HG03095 (cell line): Measurements from ENCODE around the gene CTSE.
"Not testable (repeated sequence)": the region's sequence is repeated elsewhere in the genome, so short reads cannot be mapped to it uniquely, and the experiment has no call there.

Experiments
- ATAC-seq: cut with Tn5 transposase; IDR thresholded peaks from one replicate; pipeline ENCODE4 v1.9.1; 2021; ENCODE audit warnings: moderate library complexity; ENCODE audit not compliant: unreplicated experiment

The CTSE gene

DNA sequence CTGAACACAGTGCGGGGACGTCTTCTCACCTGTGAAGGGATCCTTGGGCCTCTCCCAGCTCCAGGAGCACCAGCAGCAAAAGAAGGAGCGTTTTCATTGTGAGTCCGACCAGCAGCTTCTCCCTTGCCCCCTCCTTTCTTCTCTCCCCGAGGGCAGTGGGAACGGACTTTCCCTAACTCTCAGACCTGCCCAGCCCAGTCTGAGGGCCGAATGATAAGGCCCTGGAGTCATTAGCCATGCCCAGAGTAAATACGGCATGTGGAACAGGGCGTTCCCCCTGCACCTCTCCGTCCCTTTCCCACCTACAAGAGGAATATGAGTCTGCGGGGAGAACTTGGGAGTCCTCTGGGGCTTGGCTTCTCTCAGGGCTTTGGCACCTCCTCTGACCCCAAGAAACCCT is at the start of gene CTSE:
CTSE (minus strand) TSS at position 201 of the 400 bp plus-strand sequence; CDS start at position 97, 104 bp downstream.
- ATAC-seq, result no peak

DNA sequence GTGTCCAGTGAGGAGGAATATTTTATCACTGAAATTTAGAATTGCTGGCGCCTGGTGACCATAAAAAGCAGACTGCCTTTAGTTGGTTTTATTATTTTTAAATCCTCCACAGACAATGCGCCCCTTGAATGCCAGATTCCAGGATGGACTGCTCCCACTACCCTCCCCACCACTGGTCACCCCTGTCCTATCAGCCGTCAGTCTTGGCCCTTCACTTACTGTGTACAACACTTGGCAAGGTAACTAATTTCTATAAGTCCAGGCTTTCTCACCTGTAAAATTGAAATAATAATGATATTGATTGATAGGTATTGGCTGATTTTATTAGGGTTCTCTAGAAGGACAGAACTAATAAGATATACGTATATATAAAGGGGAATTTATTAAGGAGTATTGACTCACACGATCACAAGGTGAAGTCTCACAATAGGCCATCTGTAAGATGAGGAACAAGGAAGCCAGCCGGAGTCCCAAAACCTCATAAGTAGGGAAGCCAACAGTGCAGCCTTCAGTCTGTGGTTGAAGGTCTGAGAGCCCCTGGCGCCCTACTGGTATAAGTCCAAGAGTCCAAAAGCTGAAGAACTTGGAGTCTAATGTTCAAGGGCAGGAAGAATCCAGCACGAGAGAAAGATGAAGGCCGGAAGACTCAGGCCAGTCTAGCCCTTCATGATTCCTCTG is 47.1 kb upstream of the CTSE start:
- ATAC-seq, result no peak

DNA sequence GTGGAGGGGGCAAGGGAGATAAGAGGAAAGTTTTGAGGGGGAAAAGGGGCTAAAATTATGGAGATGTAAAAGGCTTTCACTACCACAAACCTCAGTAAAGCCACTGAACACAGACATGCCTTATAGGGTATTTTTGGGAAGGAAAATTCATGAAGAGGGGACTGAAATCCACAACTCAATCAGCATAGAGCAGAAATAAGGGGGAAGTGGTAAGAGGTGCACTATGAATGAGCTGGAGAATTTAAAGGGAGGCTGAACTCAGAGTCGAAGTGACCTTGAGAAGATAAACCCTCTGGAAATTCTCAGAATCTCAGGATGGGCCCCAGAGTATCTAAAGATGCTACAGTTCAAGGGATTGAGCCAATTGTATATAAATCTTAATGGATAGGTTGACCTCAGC is 44.6 kb upstream of the CTSE start:
- no peak for ATAC-seq

DNA sequence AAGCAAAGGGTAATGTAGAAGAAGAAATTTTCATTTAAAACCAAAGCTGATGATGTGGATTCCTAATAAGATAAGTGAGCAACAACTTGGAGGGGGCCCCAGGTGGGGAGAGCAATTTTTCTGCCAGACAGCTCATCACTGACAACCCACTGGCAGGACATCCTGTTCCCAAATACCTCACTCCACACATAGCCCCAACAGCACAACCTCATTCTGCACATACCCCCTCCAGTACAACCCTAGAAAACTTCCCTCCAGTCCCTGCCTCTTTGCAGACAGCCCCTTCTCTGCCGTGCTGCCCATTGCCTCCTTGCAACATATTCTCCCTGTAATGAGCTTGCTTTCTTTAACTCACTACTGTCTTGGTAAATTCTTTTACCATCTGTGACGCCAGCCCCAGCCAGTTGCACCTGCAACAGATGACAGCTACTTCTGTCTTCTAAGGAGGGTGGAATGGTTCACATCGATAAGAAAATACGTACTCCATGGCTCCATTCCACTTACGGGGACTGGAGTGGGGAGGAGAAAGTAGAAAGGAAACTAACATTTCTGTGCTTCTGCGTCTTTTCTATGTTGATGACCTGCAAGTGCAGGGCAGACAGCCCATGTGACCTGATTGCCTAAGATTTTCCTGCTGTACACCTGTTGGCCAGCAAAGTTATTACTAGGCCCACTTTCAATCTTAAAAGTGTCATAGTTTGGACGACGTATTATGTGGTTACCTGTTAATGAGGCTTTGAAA is 44.0 kb upstream of the CTSE start:
- no peak for ATAC-seq

DNA sequence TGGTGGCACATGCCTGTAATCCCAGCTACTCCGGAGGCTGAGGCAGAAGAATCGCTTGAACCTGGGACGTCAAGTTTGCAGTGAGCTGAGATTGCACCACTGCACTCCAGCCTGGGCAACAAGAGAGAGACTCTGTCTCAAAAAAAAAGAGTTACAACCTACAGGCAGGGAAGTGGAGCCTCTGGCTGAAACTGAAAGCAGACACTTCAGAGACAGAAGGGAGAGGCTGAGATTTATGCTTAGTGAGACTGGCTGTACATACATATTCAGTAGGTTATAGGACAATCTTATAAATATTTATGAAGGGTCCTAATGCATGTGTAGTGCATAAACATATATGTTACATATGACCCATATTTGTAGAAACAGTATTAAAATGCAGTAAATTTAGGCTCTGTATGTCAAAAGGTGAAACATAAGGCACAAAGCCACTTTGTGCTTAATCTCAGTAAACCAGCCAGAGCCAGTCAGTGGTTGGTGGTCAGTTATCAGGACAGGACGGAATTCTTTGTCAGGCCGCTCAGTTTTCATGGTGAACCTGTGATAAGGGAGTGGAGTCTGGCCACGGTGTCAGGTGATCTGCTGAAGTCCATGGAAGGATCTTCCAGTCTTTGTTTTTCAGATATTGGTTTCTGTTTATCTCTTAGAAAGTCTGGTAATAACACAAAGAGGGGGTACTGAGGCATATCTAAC is 42.9 kb upstream of the CTSE start:
- peak; percentile 92 for ATAC-seq

DNA sequence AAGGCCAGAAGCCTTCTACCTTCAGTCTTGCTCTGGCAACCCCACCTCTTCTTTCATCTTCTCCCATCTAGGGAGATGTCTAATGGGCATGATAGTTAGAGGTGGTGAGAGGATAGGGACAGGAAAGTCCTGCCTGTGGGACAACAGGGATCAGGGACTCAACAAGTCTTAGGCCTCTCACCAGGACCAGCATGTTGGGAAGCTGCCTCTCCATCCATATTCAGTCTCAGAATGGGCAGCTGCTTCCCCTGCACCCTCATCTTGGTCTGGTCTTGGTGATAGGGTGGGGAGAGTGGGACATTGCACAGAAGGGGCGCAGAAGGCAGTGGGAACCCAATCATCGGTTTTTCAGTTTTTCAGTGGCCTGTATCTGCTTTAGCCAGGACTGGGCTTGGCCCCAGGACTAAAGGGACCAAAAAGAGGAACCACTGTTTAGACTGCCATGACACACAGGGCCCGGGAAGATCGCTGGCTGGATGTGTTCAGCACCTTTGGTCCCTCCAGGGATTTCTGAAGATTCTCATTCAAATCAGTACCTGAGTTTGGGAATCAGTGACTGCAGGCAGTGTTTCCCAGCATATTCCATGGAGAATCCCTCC is 42.0 kb upstream of the CTSE start:
- no peak for ATAC-seq

DNA sequence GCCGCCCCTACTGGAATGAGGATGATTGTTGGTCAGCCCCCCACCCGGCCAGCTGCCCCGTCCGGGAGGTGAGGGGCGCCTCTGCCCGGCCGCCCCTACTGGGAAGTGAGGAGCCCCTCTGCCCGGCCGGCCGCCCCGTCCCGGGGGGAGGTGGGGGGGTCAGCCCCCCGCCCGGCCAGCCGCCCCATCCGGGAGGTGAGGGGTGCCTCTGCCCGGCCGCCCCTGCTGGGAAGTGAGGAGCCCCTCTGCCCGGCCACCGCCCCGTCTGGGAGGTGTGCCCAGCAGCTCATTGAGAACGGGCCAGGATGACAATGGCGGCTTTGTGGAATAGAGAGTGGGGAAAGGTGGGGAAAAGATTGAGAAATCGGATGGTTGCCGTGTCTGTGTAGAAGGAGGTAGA is 40.8 kb upstream of the CTSE start:
- ATAC-seq, result not testable (repeated sequence)

DNA sequence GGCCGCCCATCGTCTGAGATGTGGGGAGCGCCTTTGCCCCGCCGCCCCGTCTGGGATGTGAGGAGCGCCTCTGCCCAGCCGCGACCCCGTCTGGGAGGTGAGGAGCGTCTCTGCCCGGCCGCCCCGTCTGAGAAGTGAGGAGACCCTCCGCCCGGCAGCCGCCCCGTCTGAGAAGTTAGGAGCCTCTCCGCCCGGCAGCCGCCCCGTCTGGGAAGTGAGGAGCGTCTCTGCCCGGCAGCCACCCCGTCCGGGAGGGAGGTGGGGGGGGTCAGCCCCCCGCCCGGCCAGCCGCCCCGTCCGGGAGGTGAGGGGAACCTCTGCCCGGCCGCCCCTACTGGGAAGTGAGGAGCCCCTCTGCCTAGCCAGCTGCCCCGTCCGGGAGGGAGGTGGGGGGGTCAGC is 40.3 kb upstream of the CTSE start:
- not testable (repeated sequence) for ATAC-seq

DNA sequence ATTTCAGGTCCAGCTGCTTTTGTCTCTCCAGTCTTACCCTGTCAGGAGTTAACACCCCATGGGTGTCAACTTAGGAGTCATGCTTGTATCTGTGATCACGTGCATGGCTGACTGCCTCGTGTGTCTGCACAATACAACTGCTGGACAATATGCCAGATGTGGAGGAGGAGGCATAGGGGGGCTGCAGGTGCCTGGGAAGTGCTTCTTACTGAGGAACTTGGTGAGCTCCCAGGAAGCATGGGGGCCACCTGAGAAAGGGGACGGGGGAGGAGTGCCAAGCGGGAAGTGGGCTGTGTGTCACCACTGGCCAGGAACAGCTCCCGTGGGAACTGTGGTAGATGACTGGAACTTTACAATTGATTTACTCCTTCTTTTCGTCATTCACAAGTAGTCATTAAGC is 38.8 kb upstream of the CTSE start:
- no peak for ATAC-seq

DNA sequence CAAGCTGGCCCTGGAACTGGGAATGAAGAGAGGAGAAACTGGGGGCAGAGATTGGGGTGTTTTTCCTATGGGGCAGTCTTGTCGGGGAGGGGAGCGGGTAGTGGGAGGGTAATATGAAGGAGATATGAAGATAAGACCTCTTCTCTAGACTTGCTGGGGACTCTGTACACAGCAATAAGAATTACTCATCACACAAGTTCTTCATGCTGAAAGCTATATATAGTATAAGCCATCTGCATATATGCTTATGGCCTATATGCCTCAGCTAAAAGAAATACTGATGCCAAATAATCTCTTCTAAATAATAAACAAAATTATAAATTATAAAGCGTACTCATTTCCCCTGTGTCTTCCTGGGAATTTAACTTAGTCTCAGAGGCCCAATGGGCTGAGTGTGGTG is 37.1 kb upstream of the CTSE start:
- ATAC-seq, result no peak

DNA sequence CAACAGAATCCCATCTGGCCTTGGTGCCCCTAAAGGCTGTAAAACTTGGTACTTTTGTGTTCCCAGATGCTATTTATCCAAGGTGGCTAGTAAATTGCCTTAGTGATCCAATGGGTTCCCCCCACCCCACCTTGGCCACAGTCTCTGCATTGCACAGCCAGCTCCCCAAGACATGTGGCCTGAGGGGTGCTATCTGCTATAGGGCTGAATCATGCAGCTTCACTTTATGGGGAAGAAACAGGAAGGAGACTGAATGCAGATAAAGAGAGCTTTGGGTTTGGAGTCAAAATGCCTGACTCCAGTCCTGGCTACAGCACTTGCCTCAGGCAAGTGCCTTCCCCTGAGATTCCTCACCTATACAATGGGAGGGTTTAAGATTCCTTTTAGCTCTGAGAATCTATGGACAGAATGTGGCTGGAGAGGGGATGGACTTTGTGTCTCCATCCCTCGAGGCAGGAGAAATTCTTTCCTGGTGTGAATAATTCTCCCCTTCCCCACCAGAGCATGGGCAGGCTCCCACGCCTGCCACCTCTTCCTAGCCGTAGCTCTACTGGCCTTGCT is 35.7 kb upstream of the CTSE start:
- ATAC-seq, result no peak

DNA sequence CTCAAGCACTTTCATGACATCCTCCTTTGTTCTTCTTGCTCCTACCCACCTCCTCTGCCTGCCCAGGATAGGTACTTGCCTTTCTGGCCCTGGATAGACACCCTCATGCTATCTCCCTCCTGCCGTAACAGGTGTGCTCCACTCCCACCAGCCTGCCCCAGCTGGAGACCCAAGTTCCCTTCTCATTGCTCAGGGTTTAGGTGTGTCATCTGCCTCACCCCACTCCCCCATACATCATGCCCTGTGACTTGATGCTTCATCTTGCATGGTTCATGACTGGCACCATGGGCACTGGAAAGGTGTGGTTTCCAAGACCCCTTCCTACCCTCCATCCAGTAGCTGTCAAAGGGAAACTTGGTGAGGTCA is 35.2 kb upstream of the CTSE start:
- no peak for ATAC-seq

DNA sequence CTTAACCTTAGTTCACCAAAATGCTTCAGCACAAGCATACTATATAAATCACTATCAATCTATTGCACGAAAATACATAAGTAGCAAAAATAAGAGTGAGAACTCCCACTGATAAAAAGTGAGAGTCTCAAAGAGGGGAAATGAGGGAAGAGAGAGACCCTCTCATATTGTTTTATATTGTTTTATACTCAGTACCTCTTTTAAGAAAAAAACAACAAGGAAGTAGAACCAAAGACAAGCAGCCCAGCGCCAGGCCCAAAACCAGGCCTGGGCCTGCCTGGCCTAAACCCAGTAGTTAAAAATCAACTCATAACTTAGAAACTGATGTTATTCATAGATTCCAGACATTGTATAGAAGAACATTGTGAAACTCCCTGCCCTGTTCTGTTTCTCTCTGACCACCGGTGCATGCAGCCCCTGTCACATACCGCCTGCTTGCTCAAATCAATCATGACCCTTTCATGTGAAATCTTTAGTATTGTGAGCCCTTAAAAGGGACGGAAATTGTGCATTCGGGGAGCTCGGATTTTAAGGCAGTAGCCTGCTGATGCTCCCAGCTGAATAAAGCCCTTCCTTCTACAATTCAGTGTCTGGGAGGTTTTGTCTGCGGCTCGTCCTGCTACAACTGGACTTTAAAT is 34.7 kb upstream of the CTSE start:
- ATAC-seq, result not testable (repeated sequence)

DNA sequence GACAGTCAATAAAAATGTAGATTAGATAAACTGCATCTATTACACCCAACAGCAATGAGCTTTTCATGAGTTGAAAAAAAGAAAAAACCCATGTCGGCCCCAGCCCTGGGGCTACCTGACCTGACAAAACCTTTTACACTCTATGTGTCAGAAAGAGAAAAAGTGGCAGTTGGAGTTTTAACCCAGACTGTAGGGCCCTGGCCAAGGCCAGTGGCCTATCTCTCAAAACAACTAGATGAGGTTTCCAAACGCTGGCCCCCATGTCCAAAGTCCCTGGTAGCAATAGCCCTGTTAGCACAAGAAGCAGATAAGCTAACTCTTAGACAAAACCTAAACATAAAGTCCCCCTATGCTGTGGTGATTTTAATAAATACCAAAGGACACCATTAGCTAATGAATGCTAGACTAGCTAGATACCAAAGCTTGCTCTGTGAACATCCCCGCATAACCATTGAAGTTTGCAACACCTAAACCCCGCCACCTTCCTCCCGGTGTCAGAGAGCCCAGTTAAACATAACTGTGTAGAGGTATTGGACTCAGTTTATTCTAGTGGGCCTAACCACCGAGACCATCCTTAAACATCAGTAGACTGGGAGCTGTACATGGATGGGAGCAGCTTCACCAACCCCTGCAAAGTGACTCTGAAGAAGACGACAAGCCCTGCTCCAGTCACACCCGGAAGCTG is 32.1 kb upstream of the CTSE start:
- not testable (repeated sequence) for ATAC-seq

DNA sequence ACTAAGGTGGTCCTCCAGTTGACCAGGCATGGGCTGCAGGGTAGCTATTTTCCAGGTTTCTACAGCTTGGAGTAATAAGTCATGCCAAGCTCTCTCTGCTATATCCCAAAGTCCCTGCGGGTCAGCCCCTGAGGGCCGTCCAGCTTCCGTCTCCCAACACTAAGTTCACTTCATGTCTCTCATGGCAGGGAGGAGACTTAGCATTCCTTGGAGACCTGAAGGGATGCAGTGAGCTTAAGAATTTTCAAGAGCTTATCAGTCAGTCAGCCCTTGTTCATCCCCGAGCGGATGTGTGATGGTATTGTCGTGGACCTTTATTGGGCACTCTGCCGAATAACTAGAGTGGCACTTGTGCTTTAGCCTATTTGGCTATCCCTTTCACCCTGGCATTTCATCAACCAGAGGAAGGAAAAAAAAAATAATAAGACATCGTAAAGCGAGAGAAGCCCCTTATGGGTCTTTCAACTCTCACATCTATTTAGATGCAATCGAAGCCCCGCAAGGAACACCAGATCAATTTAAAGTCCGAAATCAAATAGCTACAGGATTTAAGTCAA is 31.5 kb upstream of the CTSE start:
- ATAC-seq, result not testable (repeated sequence)

DNA sequence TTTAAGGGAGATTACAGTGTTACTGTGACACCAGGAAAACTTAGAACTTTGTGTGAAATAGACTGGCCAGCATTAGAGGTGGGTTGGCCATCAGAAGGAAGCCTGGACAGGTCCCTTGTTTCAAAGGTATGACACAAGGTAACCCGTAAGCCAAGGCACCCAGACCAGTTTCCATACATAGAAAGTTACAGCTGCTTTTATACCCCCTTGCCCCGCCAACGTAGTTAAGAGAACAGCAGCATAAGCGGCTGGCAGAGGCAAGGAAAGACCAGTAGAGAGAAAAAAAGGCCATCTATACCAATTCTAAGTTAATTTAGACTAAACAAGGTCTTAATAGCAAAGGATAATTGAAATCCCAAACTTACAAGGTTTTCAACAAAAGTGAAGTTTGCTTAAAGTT is 29.9 kb upstream of the CTSE start:
- ATAC-seq, result not testable (repeated sequence)

DNA sequence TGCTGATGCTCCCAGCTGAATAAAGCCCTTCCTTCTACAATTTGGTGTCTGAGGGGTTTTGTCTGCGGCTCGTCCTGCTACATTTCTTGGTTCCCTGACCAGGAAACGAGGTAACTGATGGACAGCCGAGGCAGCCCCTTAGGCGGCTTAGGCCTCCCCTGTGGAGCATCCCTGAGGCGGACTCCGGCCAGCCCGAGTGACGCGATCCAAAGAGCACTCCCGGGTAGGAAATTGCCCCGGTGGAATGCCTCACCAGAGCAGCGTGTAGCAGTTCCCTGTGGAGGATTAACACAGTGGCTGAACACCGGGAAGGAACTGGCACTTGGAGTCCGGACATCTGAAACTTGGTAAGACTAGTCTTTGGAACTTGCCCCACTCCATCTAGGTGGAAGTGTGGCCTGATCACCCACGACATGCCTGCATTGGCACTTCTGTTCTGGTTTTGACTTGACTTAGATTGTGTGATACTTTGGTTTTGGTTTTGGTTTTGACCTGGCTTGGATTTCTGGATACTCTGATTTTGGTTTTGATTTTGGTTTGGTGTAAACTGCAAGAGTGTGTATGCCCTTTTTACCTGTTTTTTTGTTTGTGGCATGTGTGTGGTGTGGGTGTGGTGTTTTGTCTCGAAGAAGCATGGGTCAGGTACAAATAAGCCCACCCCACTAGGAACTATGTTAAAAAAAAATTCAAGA is 29.4 kb upstream of the CTSE start, which contains the start of gene RHEX:
RHEX (plus strand) TSS at position 255 of the 692 bp plus-strand sequence. CDS start 44,656 bp downstream, outside the sequence.
- ATAC-seq, result not testable (repeated sequence)

DNA sequence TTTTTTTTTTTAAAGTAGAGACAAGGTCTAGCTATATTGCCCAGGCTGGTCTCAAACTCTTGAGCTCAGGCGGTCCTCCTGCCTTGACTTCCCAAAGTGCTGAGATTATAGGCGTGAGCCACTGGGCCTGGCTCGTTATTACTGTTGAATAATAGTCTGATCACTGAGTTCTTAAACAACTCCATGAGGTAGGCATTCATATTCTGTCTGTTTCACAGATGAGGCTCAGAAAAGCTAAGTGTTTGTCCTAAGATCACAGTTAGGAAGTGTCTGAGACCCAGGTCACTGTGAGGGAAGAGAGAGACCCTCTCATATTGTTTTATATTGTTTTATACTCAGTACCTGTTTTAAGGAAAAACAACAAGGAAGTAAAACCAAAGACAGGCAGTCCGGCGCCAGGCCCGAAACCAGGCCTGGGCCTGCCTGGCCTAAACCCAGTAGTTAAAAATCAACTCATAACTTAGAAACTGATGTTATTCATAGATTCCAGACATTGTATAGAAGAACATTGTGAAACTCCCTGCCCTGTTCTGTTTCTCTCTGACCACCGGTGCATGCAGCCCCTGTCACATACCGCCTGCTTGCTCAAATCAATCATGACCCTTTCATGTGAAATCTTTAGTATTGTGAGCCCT is 28.7 kb upstream of the CTSE start:
- ATAC-seq, result not testable (repeated sequence)
